ENCODE data around the gene GPN1. TPM values are rescaled to one million over a fixed set of nuclear protein-coding genes. Genes with fewer than 3 reads are reported as not detected.
A peak's percentile ranks its signal among the peaks of the same experiment; 100 is the strongest.

Gene GPN1
- total and polyA plus RNA-seq, 2 experiments from 2014 or later: 25.1 to 41.4 TPM

DNA sequence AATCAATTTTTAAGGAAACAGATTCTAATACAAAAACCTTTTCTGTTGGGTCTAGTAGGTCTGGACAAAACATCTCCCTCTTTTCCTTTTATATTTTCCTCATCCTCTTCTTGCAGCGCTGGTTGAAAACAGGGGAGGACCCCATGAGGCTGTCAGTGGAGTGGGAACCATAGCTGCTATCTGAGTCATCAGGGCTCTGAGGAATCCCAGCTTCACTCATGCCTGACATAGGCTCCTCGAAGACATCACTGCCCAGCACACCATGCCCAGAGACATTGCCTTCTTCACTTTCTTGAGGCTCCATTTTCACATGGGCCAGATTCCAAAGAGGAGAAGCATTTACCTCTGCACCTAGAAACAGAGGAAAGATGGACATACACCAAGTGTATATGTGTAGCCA, 24.5 kb downstream of the GPN1 start:
- Histone ChIP-seq H3K9ac (no peak overlapping the region), H3K27me3 (replicated peaks; ENCODE audit: insufficient read depth) (no peaks in the 10 kb centered on the region), H2AFZ (no peak overlapping the region), H3K4me3 (no peak overlapping the region), H3K9me2 (ENCODE audit: insufficient read depth) (no peaks in the 10 kb centered on the region), H3K9me3 (ENCODE audit: low read depth) (no peaks in the 10 kb centered on the region), H3K79me2 (ENCODE audit: insufficient read depth) (no peaks in the 10 kb centered on the region; the same call in 1 of the 2 replicates), H3K4me1 (ENCODE audit: insufficient read depth) (no peaks in the 10 kb centered on the region), H3K27ac (no peak overlapping the region), H3K36me3 (ENCODE audit: low read depth) (peaks cover 79% of the 10 kb centered on the region), H4K20me1 (ENCODE audit: insufficient read depth) (no peaks in the 10 kb centered on the region), H3F3A (ENCODE audit: insufficient read depth) (peaks cover 37% of the 10 kb centered on the region), H3K4me2 (ENCODE audit: unreplicated experiment) (no peak overlapping the region)
- TF ChIP-seq EZH2 (IDR thresholded peaks at IDR 0.05; ENCODE audit: insufficient read depth, poor library complexity, severe bottlenecking) (no peak), EZH2phosphoT487 (IDR thresholded peaks at IDR 0.05; ENCODE audit: insufficient read depth, low read depth) (no peak)
- 90 to 93% methylated on average over 2 of the region's 2 CpGs for WGBS, 2 experiments (ENCODE audit: low coverage in 1 of 2, low lambda C conversion rate in 2 of 2, missing lambda C conversion rate in 2 of 2)
- peak; percentile 18 for DNase-seq
- in situ Hi-C loops (cut with MboI): no loop called here

DNA sequence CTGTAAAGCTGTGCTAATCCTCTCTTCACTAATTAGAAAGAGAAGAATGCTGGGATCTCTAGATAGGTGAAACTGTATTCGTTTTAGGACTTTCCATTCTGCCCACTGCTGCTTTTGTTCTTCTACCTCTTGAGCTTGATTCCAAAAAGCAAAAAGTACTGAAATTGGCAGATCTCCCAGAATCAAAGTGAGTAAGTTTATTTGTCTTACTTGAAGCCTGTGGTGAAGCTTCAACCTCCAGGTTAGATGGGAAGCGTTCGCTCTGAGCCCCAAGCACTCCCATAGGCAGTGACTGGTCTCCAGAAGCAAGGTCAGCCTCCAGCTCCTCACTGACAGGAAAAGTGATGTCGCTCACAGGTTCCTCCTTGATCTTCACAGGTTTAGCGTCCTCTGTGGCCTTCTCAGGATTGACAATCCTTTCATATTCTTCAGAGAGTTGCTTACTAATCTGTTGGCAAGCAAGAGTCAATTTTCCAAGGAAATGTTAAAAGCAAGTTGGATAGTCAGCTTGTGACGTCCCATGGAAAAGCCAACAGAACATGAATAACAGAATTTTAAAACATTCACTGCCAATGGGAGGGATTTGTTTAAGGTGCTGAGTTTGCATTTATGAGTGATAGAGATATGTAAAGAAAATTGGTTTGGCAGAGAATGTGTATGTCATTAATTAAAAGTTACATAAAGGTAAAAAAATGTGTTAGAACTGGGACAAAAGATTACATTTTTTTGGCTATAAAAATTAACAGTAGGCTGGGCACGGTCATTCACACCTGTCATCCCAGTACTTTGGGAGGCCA, 26.5 kb downstream of the GPN1 start:
- H3K27me3 ChIP-seq (replicated peaks; ENCODE audit: insufficient read depth): no peaks in the 10 kb centered on the region
- no peaks in the 10 kb centered on the region for H3K9me2 ChIP-seq (ENCODE audit: insufficient read depth)
- in situ Hi-C loops (cut with MboI): no loop called here
- no peak overlapping the region for H3K4me3 ChIP-seq
- H3K9me3 ChIP-seq (ENCODE audit: low read depth): no peaks in the 10 kb centered on the region
- H4K20me1 ChIP-seq (ENCODE audit: insufficient read depth): no peaks in the 10 kb centered on the region
- peaks cover 74% of the 10 kb centered on the region for H3K36me3 ChIP-seq (ENCODE audit: low read depth)
- H3F3A ChIP-seq (ENCODE audit: insufficient read depth): peaks cover 29% of the 10 kb centered on the region
- H3K4me1 ChIP-seq (ENCODE audit: insufficient read depth): no peaks in the 10 kb centered on the region
- TF ChIP-seq EZH2 (IDR thresholded peaks at IDR 0.05; ENCODE audit: insufficient read depth, poor library complexity, severe bottlenecking) (no peak), EZH2phosphoT487 (IDR thresholded peaks at IDR 0.05; ENCODE audit: insufficient read depth, low read depth) (no peak)
- H3K4me2 ChIP-seq (ENCODE audit: unreplicated experiment): no peak overlapping the region
- peak; percentile 44 for DNase-seq
- H2AFZ ChIP-seq: no peak overlapping the region
- no peak overlapping the region for H3K27ac ChIP-seq
- whole genome bisulfite sequencing, 2 experiments (ENCODE audit: low coverage in 1 of 2, low lambda C conversion rate in 2 of 2, missing lambda C conversion rate in 2 of 2): 83 to 85% methylated on average over 7 of the region's 7 CpGs
- H3K9ac ChIP-seq: no peak overlapping the region
- peaks cover 16% of the 10 kb centered on the region; the same call in 1 of the 2 replicates for H3K79me2 ChIP-seq (ENCODE audit: insufficient read depth)

DNA sequence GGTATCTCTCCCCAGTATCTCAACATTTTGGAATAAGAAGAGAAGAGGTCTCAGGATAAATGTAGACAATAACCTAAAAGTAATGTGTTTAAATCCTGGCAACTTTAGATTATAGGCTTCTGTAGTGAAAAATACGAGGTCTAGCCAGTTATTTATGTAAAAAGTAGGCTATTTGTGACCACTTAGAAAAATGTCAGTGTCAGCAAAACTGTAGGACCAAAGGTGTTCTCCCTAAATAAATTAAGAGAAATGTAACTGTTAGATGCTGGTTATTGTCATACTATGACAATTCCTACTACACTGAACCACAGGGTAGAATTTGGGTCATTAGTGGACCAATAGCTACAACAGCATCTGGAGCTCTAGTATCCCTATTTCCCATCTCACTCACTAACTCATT, 32.5 kb downstream of the GPN1 start:
- DNase-seq: no peak
- Histone ChIP-seq H3K27ac (no peak overlapping the region), H3F3A (ENCODE audit: insufficient read depth) (no peaks in the 10 kb centered on the region), H4K20me1 (ENCODE audit: insufficient read depth) (no peaks in the 10 kb centered on the region), H2AFZ (no peak overlapping the region), H3K36me3 (ENCODE audit: low read depth) (peaks cover 43% of the 10 kb centered on the region), H3K27me3 (replicated peaks; ENCODE audit: insufficient read depth) (no peaks in the 10 kb centered on the region), H3K9me2 (ENCODE audit: insufficient read depth) (no peaks in the 10 kb centered on the region), H3K4me1 (ENCODE audit: insufficient read depth) (peaks cover 25% of the 10 kb centered on the region), H3K4me3 (no peak overlapping the region), H3K79me2 (ENCODE audit: insufficient read depth) (peaks cover 70% of the 10 kb centered on the region), H3K9me3 (ENCODE audit: low read depth) (no peaks in the 10 kb centered on the region), H3K4me2 (ENCODE audit: unreplicated experiment) (no peak overlapping the region), H3K9ac (no peak overlapping the region)
- 89 to 94% methylated on average over 1 of the region's 1 CpG for WGBS, 2 experiments (ENCODE audit: low coverage in 1 of 2, low lambda C conversion rate in 2 of 2, missing lambda C conversion rate in 2 of 2)
- no peak for TF ChIP-seq EZH2 (IDR thresholded peaks at IDR 0.05; ENCODE audit: insufficient read depth, poor library complexity, severe bottlenecking)
- no peak for TF ChIP-seq EZH2phosphoT487 (IDR thresholded peaks at IDR 0.05; ENCODE audit: insufficient read depth, low read depth)
- in situ Hi-C loops (cut with MboI): no loop called here

DNA sequence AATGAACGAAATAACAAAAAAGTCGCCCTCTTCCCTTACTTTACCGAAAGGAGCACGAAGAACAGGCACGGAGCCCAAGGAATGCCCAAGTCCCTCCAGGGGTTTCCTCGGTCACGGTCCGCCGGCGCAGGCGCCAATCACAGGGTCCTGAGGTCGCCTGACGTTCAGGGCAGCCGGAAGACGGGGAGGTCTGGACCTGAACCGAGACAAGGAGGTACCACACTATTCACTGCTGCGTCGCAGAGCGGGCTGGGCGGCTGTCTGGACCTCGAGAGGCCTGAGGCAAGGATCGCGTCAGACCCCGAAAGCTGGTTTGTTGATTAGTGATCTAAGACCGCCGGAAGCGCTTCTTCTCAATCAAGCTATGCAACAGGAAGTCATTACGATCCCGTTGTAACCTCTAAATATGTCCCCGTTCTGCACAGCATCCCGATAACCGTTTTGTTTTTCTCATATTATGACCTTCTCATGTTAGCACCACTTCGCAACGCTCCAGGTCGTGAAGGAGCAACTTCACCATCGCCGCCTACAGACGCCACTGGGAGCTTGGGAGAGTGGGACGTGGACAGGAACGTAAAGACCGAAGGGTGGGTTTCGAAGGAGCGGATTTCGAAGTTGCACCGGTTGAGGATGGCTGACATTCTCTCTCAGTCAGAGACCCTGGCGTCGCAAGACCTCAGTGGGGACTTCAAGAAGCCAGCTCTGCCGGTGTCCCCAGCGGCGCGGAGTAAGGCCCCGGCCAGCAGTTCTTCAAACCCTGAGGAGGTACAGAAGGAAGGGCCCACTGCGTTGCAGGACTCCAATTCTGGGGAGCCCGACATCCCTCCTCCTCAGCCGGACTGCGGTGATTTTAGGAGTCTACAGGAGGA, 34.7 kb downstream of the GPN1 start, which contains the start of the genes SLC4A1AP and SUPT7L:
SLC4A1AP (plus strand) TSS at position 605 of the 869 bp plus-strand sequence; CDS start at position 631, 26 bp downstream.
SUPT7L (minus strand) TSS at position 330 of the 869 bp plus-strand sequence. CDS start 1,422 bp downstream, outside the sequence.
- Histone ChIP-seq H3K9ac (peak within 1 kb of the TSS; percentile 92), H3K4me2 (ENCODE audit: unreplicated experiment) (peak within 1 kb of the TSS; percentile 98), H3K36me3 (ENCODE audit: low read depth) (peaks cover 39% of the 10 kb centered on the region), H4K20me1 (ENCODE audit: insufficient read depth) (no peaks in the 10 kb centered on the region), H3K4me1 (ENCODE audit: insufficient read depth) (peaks cover 25% of the 10 kb centered on the region), H3K9me3 (ENCODE audit: low read depth) (no peaks in the 10 kb centered on the region), H3K4me3 (peak within 1 kb of the TSS; percentile 98), H3K79me2 (ENCODE audit: insufficient read depth) (peaks cover 69% of the 10 kb centered on the region), H3F3A (ENCODE audit: insufficient read depth) (no peaks in the 10 kb centered on the region), H3K27ac (peak within 1 kb of the TSS; percentile 90), H3K9me2 (ENCODE audit: insufficient read depth) (no peaks in the 10 kb centered on the region), H3K27me3 (replicated peaks; ENCODE audit: insufficient read depth) (no peaks in the 10 kb centered on the region), H2AFZ (peak within 1 kb of the TSS; percentile 97)
- WGBS, 2 experiments (ENCODE audit: low coverage in 1 of 2, low lambda C conversion rate in 2 of 2, missing lambda C conversion rate in 2 of 2): 0 to 1% methylated on average over 54 to 56 of the region's 56 CpGs
- TF ChIP-seq EZH2 (IDR thresholded peaks at IDR 0.05; ENCODE audit: insufficient read depth, poor library complexity, severe bottlenecking) (no peak), EZH2phosphoT487 (IDR thresholded peaks at IDR 0.05; ENCODE audit: insufficient read depth, low read depth) (no peak)
- peak; percentile 95 for DNase-seq
- in situ Hi-C loops (cut with MboI): no loop called here
